ENCODE data around the gene PFN3. TPM values are rescaled to one million over a fixed set of nuclear protein-coding genes. Genes with fewer than 3 reads are reported as not detected.
A peak's percentile ranks its signal among the peaks of the same experiment; 100 is the strongest.

The PFN3 gene
- total and polyA plus RNA-seq, 2 of the 13 experiments (the other 11 are each of a cell fraction or from before 2014, with no cell fraction given), result not detected

DNA sequence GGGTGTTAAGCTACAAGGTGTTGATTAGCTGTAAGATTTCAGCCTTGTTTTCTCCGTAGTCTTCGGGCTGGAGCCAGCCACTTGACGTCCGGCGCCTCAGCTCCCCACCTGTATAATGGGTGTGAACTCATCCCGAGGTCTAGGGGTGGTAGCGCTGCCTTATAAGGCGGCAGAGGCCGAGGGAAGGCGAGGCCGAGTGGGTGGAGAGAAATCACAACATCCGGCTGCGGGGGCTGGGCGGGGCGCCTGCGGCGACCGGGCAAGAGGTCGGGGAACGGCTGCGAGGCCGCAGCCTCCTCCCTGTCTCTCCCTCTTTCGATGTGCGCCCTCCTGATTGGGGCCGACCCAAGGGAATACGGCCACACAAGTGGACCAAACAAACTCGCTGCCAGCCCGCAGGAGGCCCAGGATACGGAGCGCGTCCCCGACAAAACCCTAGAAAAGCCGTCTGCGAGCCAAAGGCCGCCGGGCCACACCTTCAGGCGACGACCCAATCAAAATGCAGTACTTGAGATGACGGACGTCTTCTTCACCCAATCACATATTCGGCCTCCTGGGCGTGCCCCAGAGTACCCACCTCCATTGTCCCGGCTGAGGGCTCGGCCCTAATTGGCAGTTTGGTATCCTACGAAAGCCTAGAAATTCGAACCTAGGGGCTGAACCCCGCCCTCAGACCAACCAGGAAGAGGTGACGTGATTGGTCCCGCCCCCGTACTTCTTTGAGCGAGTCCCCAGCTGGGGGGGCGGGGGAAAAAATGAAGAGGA, 25.5 kb upstream of the PFN3 start (continued):
- TF ChIP-seq PBX3 (CRISPR knock-in tag; IDR thresholded peaks at IDR 0.05; ENCODE audit: borderline replicate concordance) (peak; percentile 70; the same call in 1 of the 2 replicates), DMAP1 (CRISPR knock-in tag; IDR thresholded peaks at IDR 0.05) (peak; percentile 74), HOXA5 (CRISPR knock-in tag; IDR thresholded peaks at IDR 0.05) (peak; percentile 65; the same call in 1 of the 2 replicates), ZNF768 (CRISPR knock-in tag; IDR thresholded peaks at IDR 0.05) (peak; percentile 37; the same call in 1 of the 2 replicates), PCBP2 (optimal IDR thresholded peaks at IDR 0.05; ENCODE audit: low read depth, low read length, poor library complexity, severe bottlenecking) (no peak), ZNF605 (CRISPR knock-in tag; IDR thresholded peaks at IDR 0.05) (peak; percentile 75), BCL6 (CRISPR knock-in tag; IDR thresholded peaks at IDR 0.05) (0 out of 2 replicates have a peak, but pooled peaks have one; percentile 7), ZFP90 (CRISPR knock-in tag; IDR thresholded peaks at IDR 0.05; ENCODE audit: borderline replicate concordance) (0 out of 2 replicates have a peak, but pooled peaks have one; percentile 33), NCOA2 (CRISPR knock-in tag; IDR thresholded peaks at IDR 0.05) (0 out of 2 replicates have a peak, but pooled peaks have one; percentile 22), KDM6A (CRISPR knock-in tag; IDR thresholded peaks at IDR 0.05; ENCODE audit: low read depth) (no peak), KLF6 (CRISPR knock-in tag; IDR thresholded peaks at IDR 0.05) (0 out of 2 replicates have a peak, but pooled peaks have one; percentile 68), STAG1 (CRISPR knock-in tag; IDR thresholded peaks at IDR 0.05) (0 out of 2 replicates have a peak, but pooled peaks have one; percentile 8), MAFF (IDR thresholded peaks at IDR 0.05; ENCODE audit: low read depth, low read length) (no peak), THAP11 (CRISPR knock-in tag; IDR thresholded peaks at IDR 0.05) (peak; percentile 48; the same call in 1 of the 2 replicates), NFKBIZ (CRISPR knock-in tag; IDR thresholded peaks at IDR 0.05) (no peak), NCOR1 (IDR thresholded peaks at IDR 0.05; ENCODE audit: borderline replicate concordance, low read length) (peak; percentile 65; the same call in 1 of the 2 replicates), IKZF5 (CRISPR knock-in tag; IDR thresholded peaks at IDR 0.05) (0 out of 2 replicates have a peak, but pooled peaks have one; percentile 31), ZKSCAN8 (CRISPR knock-in tag; IDR thresholded peaks at IDR 0.05; ENCODE audit: borderline replicate concordance) (0 out of 2 replicates have a peak, but pooled peaks have one; percentile 27), ZSCAN25 (CRISPR knock-in tag; IDR thresholded peaks at IDR 0.05) (0 out of 2 replicates have a peak, but pooled peaks have one; percentile 23), ZNF530 (CRISPR knock-in tag; IDR thresholded peaks at IDR 0.05; ENCODE audit: low read depth) (no peak), ZFP1 (CRISPR knock-in tag; IDR thresholded peaks at IDR 0.05) (0 out of 2 replicates have a peak, but pooled peaks have one; percentile 37), ZNF350 (CRISPR knock-in tag; IDR thresholded peaks at IDR 0.05; ENCODE audit: borderline replicate concordance, low read depth) (peak; percentile 38; the same call in 1 of the 2 replicates), ZNF274 (CRISPR knock-in tag; IDR thresholded peaks at IDR 0.05) (peak; percentile 80), TAF1 (CRISPR knock-in tag; IDR thresholded peaks at IDR 0.05) (peak; percentile 62; the same call in 1 of the 2 replicates)
- TF ChIP-seq, protein P1, sequence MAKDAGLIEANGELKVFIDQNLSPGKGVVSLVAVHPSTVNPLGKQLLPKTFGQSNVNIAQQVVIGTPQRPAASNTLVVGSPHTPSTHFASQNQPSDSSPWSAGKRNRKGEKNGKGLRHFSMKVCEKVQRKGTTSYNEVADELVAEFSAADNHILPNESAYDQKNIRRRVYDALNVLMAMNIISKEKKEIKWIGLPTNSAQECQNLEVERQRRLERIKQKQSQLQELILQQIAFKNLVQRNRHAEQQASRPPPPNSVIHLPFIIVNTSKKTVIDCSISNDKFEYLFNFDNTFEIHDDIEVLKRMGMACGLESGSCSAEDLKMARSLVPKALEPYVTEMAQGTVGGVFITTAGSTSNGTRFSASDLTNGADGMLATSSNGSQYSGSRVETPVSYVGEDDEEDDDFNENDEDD (CRISPR knock-in tag; IDR thresholded peaks at IDR 0.05; ENCODE audit: borderline replicate concordance), result peak; percentile 55; the same call in 1 of the 2 replicates
- TF ChIP-seq, protein P2, sequence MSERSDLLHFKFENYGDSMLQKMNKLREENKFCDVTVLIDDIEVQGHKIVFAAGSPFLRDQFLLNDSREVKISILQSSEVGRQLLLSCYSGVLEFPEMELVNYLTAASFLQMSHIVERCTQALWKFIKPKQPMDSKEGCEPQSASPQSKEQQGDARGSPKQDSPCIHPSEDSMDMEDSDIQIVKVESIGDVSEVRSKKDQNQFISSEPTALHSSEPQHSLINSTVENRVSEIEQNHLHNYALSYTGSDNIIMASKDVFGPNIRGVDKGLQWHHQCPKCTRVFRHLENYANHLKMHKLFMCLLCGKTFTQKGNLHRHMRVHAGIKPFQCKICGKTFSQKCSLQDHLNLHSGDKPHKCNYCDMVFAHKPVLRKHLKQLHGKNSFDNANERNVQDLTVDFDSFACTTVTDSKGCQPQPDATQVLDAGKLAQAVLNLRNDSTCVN (CRISPR knock-in tag; IDR thresholded peaks at IDR 0.05; ENCODE audit: borderline replicate concordance), result peak; percentile 75; the same call in 1 of the 2 replicates

Measured in HepG2 (cell line).